Stimulated activated CD4-positive, alpha-beta T cell treated with anti-CD3 and anti-CD28 coated beads, Interleukin-15, amount 100 ng/mL, for 48 hours (primary cell): Measurements from ENCODE around the gene OPN3.

Source experiments
- DNase-seq, 2 donors: peaks; one replicate each; pipeline ENCODE4 v3.0.0-alpha.2; 2020; ENCODE audit warnings: low read depth in 2 of 2

OPN3 gene

DNA sequence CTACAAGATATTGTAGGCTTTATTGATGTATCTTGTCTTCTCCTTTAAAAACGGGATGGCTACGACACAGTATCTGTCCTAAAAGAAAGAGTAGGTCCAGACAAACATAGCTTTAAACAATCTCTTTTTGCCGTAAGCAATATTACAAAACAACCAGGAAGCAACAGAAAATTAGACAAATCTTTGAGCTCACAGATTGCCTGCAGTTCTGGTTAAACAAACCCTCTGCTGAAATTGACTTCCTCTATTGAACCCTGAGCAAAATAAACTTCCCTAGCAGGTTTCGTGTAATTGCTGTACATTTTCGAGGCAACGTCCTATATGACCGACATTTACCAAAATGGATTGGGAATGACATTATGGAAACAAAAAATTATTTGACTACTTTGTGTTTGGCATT is 50.6 kb downstream of the OPN3 start:
- DNase-seq = no peak

DNA sequence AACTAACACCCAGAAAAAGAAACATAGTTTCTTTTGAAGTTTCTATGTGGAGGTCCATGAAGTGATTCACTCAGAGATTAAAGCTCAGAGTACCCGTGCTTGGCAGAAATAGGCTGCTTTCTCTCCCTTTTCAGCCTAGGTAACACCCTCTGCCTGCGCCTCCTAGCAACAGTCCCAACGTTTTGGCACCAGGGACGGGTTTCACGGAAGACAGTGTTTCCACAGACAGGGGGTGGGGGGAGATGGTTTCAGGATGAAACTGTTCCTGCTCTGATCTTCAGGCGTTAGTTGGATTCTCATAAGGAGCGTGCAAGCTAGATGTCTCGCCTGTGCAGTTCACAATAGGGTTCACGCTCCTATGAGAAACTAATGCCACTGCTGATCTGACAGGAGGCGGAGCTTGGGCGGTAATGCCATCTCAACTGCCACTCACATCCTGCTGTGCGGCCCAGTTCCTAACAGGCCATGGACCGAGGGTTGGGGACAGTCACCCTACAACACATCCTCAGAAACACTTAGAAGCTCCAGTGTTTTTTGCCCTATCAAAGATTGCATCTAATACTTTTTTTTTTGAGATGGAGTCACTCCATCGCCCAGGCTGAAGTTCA is 53.2 kb downstream of the OPN3 start:
- no peak for DNase-seq

DNA sequence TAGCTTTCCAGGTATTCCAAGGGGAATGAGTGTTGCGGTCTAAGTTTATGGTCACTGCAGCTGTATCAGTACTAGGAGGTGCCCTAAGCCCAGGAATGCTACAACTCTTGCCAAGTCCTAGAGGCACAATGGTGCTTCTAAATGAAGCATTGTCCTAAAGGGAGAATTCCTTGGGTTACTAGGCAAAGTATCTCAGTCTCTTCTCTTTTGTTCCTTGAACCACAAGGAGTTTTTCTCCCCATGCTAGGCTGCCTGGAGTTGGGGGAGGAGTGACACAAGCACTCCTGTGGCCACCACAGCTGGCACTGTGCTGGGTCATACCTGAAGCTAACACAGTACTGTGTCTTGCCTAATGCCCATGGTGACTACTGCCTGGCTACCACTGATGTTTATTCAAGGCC is 57.2 kb downstream of the OPN3 start:
- no peak for DNase-seq

DNA sequence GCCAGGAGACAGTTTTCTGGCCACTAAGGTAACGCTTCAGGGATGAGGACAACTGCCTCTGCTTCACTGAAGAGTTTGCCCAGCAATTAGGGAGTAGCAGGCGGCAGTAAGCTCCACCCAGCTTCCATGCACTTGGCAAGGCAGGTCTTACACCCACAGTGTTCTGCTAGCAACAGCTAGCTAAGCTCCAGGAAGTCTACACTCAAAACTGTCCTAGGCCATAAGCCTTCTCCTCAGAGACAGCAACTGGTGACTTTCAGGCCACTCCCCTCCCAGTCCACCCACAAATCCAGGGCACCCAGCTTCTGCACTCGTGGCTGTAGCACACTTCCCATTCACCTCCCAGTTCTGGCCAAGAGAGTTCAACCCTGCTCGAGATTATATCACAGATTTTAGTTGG is 60.7 kb downstream of the OPN3 start:
- no peak for DNase-seq

DNA sequence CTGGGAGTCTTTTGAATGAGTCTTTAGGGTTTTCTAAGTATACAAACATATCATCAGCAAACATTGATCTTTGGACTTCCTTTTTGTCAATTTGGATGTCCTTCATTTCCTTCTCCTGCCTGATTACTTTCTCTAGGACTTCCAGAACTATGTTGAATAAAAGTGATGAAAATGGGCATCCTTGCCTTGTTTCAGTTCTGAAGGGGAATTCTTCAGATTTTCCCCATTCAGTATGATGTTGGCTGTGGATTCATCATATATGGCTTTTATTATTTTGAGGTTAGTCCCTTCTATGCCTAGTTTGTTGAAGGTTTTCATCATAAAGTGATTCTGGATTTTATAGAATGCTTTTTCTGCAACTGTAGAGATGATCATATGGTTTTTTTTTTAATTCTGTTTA is 66.0 kb downstream of the OPN3 start:
- DNase-seq = no peak

DNA sequence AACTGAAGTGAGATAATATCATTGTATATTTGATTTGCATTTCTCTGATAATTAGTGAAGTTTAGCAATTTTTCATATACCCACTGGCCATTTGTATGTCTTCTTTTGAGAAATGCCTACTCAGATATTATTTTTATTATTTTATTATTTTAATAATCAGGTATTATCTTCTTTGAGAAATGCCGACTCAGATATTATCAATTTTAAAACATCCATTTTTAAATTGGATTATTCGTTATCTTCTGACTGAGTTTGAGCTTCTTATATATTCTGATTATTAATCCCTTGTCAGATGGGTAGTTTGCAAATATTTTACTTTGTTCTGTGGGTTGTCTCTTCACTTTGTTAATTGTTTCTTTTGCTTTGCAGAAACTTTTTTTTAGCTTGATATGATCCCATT is 70.3 kb downstream of the OPN3 start:
- no peak for DNase-seq

DNA sequence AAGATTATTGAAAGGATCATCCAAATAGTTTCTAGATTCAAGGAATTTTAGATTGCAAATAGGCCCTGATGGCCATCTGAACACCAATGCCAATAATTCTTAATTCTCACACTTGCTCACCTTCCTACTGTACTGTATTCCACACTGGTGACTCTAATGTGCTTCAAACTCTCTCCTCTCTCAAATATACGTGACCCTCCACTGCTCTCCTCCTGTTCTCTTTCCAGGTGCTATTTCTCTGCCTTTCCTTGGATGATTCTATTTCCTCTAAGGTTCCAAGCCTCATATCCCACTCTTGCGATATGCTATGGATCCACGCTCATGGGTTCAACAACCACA is 79.4 kb downstream of the OPN3 start:
- no peak for DNase-seq

DNA sequence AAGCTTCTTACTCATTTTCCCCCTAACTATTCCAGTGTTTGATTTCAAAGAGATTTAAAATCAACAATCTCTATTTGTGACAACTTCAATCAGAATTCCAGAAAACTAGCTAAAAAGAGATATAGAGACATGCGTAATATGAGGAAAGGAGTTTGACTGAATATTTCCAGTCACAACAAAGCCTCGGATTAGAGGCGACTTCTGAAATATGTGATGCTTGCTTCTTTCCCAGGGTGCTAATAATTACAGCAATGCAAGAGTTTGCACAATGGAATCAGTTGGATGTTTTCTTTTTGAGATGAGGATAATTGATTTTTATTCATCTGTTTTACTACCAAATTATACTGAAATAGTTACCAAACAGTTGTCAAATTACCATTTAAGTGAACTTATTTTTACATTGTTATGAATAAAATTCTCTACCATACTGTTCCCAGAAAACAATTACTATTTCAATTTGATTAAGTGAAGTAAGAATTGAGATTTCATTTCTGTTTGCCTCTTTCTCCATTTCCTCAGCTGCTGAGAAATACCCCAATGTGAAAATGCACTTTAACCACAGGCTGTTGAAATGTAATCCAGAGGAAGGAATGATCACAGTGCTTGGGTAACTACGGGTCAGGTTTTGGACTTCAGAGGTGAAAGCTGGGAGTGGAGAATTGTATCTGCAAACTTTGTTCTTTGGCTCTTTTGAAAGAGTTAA is 79.9 kb downstream of the OPN3 start:
- DNase-seq = no peak

DNA sequence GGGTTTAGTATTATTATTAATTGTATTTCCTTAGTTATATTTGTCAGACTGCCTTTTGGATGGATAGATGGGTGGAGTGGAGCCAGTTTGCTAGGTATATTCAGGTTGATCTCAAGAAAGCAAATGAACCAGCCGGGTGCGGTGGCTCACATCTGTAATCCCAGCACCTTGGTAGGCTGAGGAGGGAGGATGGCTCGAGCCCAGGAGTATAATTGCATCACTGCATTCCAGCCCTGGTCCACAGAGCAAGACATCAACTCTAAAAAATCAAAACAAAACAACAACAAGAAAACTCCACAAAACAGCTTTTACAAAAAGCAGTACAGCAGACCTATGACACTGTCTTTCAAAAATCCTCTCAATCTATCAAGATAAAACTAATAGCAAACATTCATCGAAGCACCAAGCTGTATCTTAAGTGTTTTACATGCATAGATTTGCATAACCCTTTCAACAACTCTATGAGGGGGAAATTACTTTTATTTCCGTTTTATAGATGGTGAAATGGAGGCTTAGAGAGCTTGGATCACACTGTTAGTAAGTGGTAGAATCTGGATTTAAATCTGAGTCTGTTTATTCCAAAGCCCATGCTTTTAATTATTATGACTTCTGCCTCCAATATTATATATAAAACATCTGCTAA is 82.5 kb downstream of the OPN3 start:
- DNase-seq = no peak

DNA sequence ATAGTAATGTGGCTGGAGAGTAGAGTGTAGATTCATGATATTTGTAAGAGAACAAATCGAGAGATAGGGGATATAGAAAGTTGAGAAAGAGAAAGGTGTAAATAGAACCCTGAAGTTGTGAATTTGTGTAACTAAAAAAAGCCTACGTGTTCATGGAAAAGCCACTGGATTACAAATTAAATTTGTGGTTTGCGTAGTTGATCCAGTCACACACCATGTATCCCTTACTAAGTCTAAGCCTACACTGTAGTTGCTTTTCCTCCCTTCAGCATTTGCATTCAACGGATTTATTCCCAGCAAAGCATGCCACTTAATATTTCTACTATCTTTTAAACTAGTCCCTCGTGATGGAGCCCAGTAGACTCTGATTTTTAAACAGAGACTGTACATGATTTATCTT is 83.1 kb downstream of the OPN3 start:
- no peak for DNase-seq

DNA sequence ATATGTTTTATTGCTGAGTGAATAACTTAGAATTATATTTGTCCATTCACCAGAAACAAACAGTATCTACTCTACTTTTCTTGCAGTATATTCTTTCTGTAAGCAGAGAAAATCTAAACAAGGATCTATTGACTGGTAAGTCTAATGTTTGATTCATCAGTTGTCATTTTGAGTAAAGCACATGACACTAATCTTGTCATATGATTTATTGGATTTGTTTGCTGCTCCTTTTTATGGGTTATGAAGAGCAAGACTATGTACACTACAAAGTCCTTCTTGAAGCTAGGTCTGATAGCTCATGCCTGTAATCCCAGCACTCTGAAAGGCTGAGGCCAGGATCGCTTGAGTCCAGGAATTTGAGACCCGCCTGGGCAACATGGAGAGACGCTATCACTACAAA is 84.6 kb downstream of the OPN3 start:
- no peak for DNase-seq

DNA sequence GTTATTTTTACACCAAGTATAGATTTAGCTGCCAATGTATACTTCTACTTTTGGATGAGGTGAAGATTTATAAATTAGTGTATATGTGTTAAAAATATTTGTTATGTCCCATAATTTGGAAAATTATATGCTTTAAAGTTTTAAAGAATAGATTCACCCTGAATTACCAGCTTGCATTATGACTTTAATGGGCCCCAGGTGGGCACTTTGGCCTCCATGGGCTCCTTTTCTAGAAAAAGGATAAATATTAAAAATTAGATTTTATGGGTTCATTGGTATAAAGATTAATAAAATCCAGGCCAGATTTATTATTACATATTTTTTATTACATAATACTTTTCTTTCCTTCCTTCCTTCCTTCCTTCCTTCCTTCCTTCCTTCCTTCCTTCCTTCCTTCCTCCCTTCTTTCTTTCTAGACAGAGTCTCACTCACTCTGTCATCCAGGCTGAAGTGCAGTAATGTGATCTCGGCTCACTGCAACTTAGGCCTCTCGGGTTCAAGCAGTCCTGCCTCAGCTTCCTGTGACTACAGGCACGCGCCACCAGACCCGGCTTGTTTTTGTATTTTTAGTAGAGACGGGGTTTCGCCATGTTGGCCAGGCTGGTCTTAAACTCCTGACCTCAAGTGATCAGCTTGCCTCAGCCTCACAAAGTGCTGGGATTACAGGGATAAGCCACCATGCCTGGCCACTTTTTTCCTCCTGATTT is 86.1 kb downstream of the OPN3 start:
- DNase-seq = no peak

DNA sequence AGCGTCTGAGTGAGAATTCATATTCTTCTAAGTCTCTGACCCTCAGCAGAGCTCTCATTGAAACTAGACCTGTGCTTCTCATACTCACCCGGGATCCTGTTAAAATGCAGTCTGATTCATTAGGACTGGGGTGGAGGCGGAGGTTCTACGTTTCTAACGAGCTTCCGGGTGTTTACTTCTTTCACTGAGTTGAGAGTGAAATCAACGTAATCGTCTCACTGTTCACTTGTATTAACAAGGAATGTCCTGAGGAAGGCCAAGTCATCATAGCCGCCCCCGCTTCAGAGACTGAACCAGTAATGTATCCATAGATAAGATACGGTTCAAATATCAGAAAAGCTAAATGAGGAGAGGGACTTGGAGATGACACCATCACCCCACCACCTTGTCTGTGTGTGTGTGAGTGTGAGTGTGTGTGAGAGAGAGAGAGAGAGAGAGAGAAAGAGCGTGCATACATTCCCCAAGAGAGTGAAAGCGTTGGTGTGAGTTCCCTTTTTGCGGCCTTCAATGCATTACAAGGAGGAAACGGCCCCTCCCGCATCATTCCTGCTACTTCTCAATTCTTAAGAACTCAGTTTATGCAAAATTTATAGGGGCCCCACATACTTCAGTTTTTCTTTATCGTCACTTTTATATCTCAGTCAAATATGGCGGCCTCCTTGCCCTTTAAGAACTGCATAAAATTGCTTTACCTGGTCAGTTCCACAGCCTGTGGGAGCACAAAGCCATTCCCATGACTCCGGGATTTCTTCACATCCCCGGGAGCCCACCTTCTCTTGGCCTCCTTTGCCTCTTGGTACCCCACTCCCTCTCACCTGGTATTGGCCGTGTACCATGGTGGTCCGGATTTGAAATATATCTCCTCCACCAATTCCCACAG is 88.2 kb downstream of the OPN3 start:
- peak; percentile 31 to 43 for DNase-seq

DNA sequence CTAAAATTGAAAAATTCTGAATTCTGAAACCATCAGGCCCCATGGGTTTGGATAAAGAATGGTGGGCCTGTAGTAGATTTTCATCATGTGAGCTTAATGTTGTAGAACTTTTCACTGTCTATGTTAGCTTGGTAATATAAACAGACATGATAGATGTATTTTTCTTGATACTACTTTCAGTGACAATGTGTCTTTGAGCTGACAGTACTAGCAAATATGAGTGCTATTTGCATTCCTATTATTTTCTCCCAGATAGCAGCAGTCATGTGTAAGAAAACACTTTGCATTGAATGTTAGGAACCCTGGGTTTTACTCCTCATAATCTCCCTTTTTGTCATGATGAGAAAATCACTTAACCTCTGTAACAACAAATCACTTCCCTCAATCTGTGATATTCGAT is 89.9 kb downstream of the OPN3 start:
- DNase-seq = no peak

DNA sequence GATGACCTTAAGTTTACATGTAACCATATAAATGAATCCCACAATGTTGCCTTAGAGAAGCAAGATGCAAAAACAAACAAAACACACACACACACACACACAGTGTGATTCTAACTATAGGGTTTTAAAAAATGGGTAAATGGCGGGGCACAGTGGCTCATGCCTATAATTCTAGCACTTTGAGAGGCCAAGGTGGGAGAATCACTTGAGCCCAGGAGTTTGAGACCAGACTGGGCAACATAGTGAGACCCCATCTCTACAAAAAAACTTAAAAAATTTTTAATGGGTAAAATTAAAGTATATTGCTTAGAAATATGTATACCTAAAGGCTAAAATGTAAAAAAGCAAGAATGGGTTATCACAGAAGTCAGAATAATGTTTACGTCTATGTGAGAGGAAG is 92.2 kb downstream of the OPN3 start:
- no peak for DNase-seq
